Activated T-cell treated with anti-CD3 and anti-CD28 coated beads, Interleukin-2, amount 50 U/mL, for 48 hours (primary cell): ENCODE measurements around the gene SHOC2.

Experiments
- DNase-seq, 2 experiments: peaks; one replicate each; pipeline ENCODE4 v3.0.0-alpha.2; 2020

Gene SHOC2

DNA sequence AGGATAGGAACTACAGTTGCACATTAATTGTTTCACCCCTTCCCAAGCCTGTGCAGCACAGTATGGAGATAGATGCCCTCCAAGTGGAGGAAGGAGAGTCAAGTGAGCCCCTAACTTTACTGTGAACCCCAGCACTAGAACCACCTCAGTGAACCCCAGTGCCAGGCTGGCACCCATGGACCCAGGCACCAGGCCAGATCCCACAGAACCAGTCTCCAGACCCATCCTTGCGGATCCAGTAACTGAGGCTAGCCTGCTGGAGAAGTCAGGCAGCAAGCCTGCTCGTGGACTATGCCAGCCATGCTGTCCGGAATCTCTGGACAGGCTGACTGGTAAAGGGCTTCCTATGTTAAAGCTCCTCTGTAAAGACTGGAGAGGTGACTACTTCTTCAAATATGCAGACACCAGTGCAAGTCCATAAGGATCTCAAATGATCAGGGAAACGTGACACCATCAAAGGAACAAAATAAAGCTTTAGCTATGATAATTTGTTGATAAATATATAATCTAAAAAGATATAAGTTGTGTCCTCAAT is 27.7 kb downstream of the SHOC2 start:
- DNase-seq: no peak

DNA sequence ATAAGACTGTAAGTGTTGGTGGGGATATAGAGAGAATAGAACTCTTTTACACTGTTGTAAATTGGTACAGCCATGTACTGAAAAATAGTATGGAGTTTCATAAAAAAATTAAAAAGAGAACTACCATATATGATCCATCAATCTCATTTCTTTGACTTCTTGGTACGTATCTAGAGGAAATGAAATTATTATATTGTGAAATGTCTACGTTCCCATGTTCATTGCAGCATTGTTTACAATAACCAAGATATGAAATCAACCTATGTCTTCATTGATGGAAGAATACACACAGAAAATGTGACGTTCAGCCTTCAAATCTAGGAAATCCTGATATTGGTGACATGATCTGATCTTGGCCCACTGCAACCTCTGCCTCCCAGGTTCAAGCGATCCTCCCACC is 32.0 kb downstream of the SHOC2 start:
- DNase-seq: no peak

DNA sequence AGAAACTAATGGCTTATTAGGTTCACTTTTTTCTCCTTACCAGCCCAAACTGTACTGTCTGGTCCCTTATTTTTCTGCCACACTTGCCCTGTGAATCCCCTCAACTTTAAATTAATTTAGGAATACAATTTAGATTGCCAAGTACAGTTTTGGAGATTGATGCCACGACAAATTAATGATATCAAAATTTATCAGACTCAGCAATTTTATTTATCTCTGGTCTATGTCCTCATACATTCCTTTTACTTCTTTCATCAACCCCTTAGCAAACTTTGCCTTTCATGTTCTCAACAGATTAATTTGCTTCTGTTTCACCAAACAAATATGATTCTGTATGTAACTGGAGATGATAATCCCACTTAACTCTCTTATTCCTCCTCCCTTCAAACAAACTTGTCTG is 38.2 kb downstream of the SHOC2 start:
- no peak for DNase-seq

DNA sequence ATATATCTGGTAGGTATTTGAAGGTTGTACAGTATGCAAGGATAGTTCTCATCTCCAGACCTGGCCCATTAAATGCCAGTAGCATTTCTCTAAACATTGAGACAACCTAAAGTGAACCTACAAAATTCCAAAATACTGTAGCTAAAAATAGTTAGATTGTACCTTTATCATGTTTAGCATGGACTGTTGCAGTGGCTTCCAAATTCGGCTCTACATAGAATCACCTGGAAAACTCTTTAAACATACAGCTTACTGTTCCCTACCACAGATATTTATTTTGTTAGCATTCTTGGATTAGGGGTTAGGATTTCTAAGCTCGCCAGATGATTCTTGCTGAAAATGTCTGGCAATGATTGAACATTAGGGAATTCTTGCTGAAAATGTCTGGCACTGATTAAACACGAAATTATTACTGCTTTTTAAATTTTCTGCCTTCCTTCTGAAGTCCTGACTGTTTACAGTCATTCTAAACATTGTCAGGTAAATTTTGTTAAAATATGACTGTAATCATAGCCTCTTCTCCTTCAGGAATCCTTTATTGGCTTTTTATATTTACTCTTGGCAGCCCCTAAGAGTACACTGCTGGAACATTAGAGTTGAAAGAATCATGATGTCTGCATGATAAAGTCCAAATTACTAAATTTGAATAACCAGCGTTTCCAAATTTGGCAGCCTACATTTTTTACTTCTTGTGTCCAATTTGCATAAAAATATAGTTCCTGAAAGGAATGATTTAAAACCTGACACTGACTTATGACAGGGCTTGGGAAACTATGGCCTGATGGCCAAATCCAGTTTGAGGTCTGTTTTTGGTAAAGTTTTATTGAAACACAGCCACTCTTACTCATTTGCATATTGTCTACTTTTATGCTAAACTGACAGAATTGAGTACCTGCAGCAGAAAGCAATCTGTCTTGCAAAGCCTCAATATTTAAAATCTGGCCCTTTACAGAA is 40.3 kb downstream of the SHOC2 start:
- DNase-seq: no peak

DNA sequence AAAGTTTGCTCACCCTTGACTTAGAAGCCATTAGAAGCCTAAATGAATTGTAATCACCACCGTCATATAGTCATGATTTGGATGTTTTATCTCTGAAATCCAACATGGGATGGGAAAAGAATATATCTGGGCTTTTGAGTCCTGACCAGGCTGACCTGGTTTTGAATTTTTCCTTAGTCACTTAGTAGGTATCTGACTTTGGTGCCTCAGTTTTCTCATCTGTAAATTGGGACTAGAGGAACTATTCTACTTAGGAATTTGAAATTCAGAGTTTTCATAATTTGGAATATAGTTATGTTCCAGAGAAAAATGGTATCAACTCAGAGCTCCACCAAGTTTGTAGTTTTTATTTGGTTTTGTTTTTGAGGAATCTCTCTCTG is 40.9 kb downstream of the SHOC2 start:
- DNase-seq: no peak

DNA sequence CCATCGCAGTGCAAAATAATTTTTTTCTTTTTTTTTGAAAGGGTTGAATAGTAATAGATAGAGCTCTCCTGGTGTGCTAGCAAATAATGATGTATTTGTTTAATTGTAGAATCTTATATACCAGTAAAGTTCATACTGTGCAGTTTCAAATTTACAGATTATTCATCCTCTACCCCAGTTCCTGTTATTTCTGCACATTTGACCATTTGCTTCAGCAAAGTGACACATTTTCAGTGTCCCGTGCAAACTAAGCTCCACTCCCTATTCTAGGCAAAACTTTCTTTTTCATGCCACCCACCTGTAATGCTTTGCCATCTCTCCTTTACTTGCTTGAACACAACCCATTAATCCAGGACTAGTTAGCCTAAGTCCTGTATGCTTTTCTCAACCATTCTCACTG is 43.0 kb downstream of the SHOC2 start:
- no peak for DNase-seq

DNA sequence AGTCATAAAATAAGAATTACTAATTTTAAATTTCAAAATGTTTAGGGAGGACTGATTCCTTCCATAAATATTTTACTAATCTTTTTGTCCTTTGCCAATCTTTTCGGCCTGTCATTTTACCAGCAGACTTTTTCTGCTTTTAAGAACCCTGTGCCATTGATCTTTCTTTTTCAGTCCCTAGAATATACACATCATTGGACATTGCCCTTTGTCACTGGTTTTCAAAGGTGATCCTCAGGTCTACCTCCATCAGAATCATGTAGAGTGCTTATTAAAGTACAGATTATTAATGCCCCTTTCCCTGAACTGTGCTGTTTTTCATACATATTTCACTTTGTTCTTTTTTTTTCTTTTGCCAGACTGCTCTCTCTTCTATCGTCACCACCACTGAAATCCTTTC is 43.8 kb downstream of the SHOC2 start:
- DNase-seq: no peak

DNA sequence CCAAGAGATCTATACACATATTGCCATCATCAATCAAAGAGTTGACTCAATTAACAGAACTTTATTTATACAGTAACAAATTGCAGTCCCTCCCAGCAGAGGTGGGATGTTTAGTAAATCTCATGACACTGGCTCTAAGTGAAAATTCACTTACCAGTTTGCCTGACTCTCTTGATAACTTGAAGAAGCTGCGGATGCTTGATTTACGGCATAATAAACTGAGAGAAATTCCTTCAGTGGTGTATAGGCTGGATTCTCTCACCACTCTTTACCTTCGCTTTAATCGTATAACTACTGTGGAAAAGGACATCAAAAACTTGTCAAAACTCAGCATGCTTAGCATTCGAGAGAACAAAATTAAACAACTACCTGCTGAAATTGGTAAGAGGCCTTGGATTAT is 45.3 kb downstream of the SHOC2 start:
- DNase-seq: no peak

DNA sequence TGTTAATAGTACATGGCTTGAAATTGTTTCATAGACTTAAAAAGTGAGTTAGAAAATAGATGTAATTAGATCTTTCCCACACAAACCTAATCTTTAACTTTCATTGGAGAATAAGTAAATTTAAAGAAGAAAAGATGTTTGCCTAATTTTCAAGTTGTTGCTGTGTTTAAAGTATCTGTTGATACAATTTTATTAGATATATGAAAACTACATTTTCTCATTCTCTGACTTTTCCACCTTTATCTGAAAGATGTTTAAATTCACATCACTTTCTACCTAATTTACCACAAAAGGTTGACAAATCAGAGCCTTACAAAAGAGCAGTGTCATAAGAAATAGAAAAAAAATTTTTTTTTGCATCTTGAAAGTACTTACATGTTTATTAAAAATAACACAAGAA is 45.8 kb downstream of the SHOC2 start:
- no peak for DNase-seq

DNA sequence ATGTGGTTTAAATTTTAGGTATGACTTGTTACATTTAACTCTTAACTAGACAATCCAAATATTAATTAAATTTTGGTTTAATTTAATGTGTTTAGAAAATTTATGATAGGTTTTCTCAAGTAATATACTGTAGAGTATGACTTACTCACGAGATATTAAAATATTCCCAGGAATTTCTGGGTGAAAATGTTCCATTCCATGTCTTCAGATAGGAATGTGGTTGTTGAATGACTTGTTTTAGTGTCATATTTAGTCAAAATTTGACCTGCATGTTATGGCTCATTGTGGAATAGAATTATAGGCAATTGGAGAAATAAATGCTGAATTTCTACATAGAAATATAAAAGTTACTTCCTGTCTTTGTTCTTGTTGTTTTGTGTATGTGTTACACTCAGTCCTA is 46.7 kb downstream of the SHOC2 start:
- DNase-seq: no peak

DNA sequence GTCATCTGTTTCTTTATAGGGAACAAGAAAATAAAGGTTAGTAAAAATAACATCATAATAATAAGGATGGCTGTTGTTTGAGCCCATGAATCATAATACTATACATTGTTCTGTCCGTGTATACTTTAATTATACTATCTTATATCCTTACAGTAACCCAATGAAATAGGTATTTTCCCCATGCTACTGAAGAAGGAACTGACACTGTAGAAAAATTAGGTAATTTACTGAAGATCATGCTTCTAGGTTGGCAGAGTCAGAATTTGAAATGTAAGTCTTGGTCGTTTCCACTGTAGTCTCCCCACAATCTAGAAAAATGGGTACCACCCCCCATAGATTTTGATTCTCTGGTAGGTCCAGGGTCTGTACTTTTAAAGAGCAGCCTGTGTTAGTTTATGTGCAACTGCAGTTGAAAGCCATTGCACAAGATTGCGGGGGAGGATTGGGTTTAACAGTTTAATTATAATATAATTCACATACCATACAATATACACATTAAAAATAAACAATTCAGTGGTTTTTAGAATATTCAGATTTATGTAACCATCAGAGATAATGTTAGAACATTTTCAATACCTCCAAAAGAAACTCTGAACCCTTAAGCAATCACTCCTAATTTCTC is 47.7 kb downstream of the SHOC2 start:
- no peak for DNase-seq

DNA sequence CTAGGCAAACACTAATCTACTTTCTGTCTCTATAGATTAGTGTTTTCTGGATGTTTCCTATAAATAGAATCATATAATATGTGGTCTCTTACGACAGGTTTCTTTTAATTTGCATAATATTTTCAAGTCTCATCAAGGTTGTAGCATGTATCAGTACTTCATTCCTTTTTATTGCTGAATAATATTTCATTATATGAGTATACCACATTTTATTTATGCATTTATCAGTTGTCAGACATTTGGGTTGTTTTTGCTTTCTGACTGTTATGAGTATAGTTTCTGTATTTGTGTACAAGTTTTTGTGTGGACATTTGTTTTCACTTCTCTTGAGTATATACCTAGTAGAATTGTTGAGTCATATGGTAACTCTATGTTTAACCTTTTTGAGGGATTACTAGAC is 48.2 kb downstream of the SHOC2 start:
- DNase-seq: no peak

DNA sequence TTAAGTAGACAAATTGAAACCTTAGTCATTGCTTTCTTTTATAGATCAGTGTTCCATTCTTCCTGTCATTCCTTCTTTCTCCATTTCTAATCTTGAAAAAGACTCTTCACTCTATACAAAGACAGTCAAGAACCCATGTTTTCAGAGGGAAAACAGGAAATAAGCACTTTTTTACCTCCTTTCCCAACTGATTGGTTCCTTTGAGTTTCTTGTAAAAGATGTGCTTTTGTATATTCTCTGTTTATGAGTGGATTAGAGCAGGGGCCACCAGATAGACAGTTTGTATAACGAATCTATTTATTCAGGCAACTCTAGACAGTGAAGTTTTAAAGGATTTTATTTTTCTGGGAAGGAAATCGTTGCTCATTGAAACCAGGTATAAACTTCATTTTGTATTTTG is 49.8 kb downstream of the SHOC2 start:
- DNase-seq: no peak

DNA sequence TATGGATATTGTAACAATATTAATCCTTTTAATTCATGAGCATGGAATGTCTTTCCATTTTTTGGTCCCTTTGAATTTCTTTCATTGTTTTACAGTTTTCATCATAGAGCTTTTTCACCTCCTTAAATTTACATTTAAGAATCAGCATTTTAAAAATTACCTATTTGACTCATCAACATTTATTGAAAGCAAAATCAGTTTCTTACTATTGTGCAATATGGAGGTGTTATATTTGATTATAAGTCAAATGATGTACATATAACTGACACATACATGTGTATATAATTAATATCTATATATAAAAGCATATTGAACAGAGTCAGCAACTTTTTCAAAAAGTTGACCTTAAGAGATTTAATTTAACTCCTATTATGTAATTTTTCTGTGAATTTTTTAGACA is 52.2 kb downstream of the SHOC2 start:
- DNase-seq: no peak

DNA sequence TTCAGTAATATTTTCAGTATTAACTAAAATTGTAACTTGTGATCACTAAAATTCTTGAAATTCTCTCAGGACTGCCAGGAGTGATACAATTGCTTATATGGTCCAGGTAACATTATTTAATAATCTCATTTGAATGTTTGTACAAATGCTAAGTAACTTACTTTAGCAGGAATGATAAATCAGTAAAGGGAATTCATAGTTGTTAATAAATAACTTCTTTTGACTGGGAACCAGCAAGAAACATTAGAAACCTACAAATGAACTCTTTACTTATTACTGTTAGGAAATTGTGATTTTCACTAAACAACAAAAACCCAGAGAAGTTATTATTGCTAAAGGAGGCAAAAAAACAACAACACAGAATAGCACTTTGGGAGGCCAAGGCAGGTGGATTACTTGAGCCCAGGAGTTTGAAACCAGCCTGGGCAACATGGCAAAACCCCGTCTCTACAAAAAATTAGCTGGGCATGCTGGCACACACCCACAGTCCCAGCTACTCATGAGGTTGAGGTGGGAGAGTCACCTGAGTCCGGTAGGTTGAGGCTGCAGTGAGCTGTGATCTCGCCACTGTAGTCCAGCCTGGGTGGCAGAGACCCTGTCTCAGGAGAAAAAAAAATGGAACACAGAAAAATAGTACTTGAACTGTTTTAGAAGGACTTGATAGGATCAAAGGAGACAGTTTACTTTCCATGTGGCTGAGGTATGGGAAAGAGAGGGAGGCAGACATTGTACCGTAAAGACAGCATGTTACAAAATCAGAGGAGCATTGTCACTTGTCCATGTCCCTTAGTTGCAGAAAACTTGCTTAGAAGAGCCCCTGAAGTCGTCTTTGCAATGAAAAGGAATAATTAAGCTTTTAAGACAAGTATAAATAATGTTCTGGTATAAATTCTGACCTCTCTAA is 53.1 kb downstream of the SHOC2 start:
- DNase-seq: no peak

DNA sequence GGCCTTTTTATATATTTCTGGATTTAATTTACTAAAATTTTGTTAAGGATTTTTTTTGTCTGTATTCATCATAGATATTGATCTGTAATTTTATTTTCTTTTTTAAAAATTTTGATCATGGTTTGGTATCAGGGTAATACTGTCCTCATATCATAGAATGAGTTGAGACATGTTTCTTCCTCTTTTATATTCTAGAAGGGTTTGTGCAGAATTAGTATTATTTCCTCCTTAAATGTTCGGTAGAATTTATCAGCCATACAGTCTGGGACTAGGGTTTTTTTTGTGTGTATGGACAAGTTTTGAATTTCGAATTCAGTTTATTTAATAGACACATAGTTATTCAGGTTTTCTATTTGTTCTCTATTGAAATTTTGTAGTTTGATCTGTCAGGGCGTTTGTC is 54.0 kb downstream of the SHOC2 start:
- no peak for DNase-seq

DNA sequence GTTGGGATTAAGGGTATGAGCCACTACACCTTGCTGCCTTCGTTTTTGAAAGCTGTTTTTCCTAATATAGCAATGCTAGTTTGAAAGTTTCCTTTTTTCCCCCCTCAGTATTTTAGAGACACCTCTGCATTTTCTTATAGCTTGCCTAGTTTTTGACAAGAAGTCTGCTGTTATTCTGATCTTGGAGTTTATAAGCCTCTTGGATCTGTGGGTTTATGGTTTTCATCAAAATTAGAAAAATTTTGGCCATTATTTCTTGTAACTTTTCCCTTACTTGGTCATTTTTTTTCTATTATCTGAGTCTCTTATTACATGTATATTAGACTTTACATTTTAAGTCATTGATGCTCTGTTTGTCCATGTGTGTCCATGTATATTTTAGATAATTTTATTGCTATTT is 57.2 kb downstream of the SHOC2 start:
- DNase-seq: no peak

DNA sequence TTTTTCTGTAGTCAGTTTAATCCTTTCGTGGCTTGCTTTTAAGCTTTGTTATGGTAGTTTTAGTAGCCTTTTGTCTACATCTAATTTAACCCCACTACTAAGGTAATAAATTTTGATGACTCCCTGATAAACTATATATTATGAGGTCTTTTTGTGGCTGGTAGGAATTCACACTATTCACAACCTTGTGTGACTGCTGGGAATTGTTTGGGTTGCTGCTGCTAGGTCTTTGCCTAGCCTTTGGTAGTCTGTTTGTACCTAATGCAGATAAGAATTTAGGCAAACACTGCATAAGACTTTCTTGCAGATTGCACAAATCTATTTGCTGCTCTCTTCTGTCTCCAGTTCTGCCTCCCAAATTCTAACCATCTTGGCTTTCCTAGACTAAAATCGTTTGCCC is 58.3 kb downstream of the SHOC2 start:
- no peak for DNase-seq

DNA sequence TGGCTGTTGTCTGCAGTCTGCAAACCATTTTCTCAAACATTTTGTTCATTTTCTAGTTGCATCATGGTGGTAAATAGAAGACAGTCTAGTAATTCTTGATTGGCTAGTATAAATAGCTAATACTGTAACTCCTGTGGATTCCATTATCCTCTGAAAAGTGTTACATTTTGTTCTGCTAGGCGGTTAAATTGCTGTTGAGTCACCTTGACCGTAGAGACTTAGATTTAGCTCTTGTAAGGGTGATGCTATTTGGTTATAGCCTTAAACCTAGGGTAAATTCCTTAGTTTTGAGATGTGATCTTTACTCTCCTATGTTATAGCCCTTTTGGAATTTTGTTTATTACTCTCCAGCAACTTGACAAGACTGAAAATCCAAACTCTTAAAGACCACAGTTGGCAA is 58.8 kb downstream of the SHOC2 start:
- no peak for DNase-seq

DNA sequence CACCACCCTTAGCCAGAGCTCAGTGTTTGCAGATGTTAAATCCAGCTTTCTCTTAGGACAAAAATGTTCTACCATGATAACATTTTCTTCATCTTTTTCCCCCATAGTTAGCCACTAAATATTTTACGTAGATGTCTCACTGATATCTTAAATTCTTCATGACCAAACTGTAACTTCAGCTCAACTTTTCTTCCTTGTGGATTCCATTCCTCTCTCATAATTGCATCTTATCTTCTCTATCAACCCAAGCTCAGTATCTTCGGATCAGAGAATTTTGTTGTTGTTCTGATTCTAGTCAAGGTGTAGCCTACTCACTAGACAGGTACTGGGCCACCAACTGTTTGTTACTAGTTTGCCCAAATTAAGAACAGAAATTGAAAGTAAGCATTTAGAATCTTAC is 60.2 kb downstream of the SHOC2 start:
- DNase-seq: no peak

DNA sequence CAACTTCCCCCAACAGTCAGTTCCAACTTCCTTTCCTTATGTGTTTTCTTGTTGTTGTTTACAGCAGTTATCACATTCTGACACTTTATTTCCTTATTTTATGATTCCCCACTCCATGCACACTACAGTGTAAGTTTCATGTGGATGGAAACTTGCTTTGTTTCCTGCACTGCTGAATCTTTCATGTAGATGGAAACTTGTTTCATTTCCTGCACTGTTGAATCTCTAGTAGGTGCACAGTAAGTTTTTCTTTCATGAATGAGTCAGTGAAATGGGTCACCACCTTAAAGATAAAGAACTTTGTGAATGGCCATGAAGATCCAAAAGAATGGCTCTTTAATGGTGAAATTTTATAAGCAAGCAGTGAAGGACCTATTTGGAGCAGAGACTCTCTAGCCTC is 61.4 kb downstream of the SHOC2 start:
- DNase-seq: no peak

DNA sequence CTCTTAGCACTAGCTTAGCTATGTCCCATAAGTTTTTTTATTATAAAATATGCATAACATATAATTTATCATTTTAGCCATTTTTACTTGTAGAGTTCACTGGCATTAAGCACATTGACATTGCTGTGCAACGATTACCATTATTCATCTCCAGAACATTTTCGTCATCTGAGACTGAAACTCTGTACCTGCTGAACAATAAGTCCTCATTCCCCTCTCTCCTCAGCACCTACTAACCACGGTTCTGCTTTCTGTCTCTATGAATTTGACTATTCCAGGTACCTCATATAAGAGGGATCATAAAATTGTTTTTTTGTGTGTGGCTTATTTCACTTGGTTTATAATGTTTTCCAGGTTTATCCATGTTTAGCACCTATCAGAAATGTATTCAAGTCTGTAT is 64.1 kb downstream of the SHOC2 start:
- DNase-seq: no peak

DNA sequence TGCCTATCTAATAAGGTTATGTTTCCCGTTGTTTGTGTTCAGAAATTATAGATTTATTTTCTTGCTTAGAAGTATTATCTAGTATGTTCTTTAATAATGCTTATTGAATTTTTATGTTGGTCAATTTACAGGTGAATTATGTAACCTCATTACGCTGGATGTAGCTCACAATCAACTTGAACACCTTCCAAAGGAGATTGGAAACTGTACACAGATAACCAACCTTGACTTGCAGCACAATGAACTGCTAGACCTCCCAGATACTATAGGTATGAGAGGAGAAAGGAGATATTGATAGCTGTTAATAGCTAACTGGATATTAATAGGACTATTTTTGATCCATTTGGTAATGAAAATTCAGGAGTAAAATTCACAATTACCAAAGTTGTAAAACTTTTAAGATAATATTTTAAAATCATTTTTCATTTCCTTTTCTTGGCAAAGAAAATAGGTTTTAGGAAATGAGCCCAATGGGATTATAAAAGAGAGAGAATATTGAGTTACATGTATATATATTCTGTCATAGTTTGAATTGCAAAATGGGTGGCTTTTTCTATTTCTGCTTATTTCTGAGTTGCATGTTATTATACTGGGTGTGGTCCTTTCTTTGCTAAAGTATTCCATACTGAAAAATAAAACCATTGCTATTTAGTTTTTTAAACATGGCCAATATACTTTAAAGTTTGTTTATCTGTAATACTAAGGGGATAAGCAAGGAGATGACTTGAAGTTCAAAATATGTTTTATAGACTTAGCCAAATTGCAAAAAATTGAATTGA is 66.3 kb downstream of the SHOC2 start:
- no peak for DNase-seq
